Prostate gland (tissue), 2 donors: Measurements from ENCODE around the gene SPOCK1. TPM values are rescaled to one million over a fixed set of nuclear protein-coding genes. Genes with fewer than 3 reads are reported as not detected.
A peak's percentile ranks its signal among the peaks of the same experiment; 100 is the strongest.

ENCODE experiments used
- DNase-seq: peaks from one replicate; pipeline ENCODE4 v3.0.0-alpha.2; 2019; ENCODE audit warnings: low spot score
- H3K27ac ChIP-seq, 2 donors: fragments of 200-600 bp; sonication (generic); 2 replicates each; pipeline ENCODE4 v1.5.1; 2017 to 2019
- H3K27me3 ChIP-seq: fragments of 200-600 bp; sonication (generic); replicated peaks from 2 replicates; pipeline ENCODE4 v1.5.1; 2019; ENCODE audit not compliant: insufficient read depth
- H3K36me3 ChIP-seq, 2 donors: fragments of 200-600 bp; sonication (generic); 1 replicate in 1 of 2; 2 replicates in 1 of 2; pipeline versions ENCODE4 v1.5.1 to v1.8.1; 2017 to 2019
- H3K4me1 ChIP-seq: fragments of 200-600 bp; sonication (generic); replicated peaks from 2 replicates; pipeline ENCODE4 v1.5.1; 2019
- H3K4me3 ChIP-seq, 2 donors: fragments of 200-600 bp; sonication (generic); 2 replicates each; pipeline ENCODE4 v1.5.1; 2017 to 2019
- H3K9me3 ChIP-seq: fragments of 200-600 bp; sonication (generic); 2 replicates; pipeline ENCODE4 v1.5.1; 2017
- CTCF ChIP-seq, 4 experiments: fragments of 200-600 bp in 2 of 4; fragments of 450-650 bp in 2 of 4; sonication (generic) in 2 of 4; IDR thresholded peaks; 1 replicate in 3 of 4; 2 replicates in 1 of 4; pipeline ENCODE4 v1.5.1; 2016 to 2019; ENCODE audit warnings: antibody characterized with exemption in 4 of 4, mild to moderate bottlenecking in 2 of 4, moderate library complexity in 2 of 4
- POLR2A ChIP-seq: fragments of 450-650 bp; IDR thresholded peaks from one replicate; pipeline ENCODE4 v1.6.1; 2016; ENCODE audit warnings: antibody characterized with exemption, mild to moderate bottlenecking
- POLR2AphosphoS5 ChIP-seq: sonication (generic); formaldehyde crosslinking; IDR thresholded peaks from one replicate; pipeline ENCODE4 v1.6.1; 2017; ENCODE audit warnings: antibody characterized with exemption
- WGBS: methylation state at CpG from one replicate; pipeline ENCODE4 v1.1.5; 2018; 5-methylcytosine and 5-hydroxymethylcytosine counted together
- intact Hi-C: fragments of 100-400 bp; cut with DNase I; formaldehyde crosslinking; loops from one replicate; pipeline ENCODE4 v1.14.2; 2022
- total RNA-seq, 2 donors: library from RNA; depleted of rRNA; stranded (reverse); fragments of >200 nt; gene quantifications; one replicate each; pipeline ENCODE4 v1.1.0, GENCODE V29; 2016

The SPOCK1 gene
- total RNA-seq, 2 donors from 2014 or later: 89.4 to 92.9 TPM

GRCh38 chr5:137498301-137498735 is 808 bp downstream of the SPOCK1 start:
- no peaks in the 10 kb centered on the region for H3K4me1 ChIP-seq
- 6% methylated on average over 26 of the region's 57 CpGs for WGBS
- TF ChIP-seq POLR2A: no peak
- no peak for TF ChIP-seq CTCF (IDR thresholded peaks at IDR 0.05)
- TF ChIP-seq POLR2AphosphoS5: no peak
- intact Hi-C loops: no loop called here
- no peaks in the 10 kb centered on the region for H3K9me3 ChIP-seq
- peak overlapping the region; percentile 42 to 63 for H3K4me3 ChIP-seq
- peak; percentile 11 for DNase-seq
- H3K27me3 ChIP-seq: no peaks in the 10 kb centered on the region
- peak overlapping the region; percentile 21 to 65 for H3K27ac ChIP-seq
- no peaks in the 10 kb centered on the region for H3K36me3 ChIP-seq

DNA sequence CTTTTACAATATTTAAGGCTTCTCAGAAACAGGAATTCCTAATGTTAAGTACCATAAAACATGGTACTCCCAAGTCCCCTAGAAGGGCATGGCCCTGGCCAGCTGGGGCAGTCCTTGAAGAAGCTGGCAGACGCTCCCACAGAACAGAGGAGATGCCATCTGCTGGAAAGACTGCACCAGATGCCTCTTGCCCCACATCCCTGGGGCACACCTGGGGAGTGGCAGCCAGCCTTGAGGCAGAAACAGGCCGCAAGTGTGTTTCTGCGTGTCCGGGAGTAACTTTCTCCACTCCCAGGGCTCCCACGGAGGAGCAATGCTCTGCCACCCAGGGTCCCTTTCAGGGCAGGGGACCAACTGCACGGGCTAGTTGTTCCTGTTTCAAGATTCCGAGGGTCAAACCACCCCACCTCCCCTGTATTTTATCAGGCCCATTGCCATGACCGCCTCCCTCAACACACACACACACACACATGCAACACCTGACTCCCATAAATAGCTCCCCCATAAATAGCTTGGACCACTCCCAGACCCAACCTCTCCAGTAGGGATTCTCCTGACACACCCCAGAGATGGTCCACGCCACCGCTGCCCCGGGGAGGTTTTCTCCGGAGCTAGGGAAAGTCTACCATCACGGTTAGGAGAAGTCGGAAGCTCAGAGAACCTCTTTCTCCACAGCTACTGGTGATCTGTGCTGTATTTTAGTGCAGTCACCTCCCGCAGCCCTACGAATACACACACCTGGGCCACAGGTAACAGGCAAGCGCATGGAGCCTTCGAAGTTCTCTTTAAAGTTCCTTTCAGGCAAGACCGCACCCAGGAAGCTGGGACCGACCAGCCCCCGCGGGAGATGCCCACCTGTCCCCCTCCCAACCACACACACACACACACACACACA is 1.5 kb downstream of the SPOCK1 start:
- H3K4me3 ChIP-seq: peak overlapping the region; percentile 42 to 63
- no peaks in the 10 kb centered on the region for H3K9me3 ChIP-seq
- DNase-seq: peak; percentile 9
- H3K36me3 ChIP-seq: no peaks in the 10 kb centered on the region
- WGBS: 65% methylated on average over 22 of the region's 22 CpGs
- H3K27me3 ChIP-seq: no peaks in the 10 kb centered on the region
- intact Hi-C loops: no loop called here
- TF ChIP-seq POLR2A: no peak
- peak in 1 of 4 experiments; percentile 11 for TF ChIP-seq CTCF (IDR thresholded peaks at IDR 0.05)
- TF ChIP-seq POLR2AphosphoS5: no peak
- no peaks in the 10 kb centered on the region for H3K4me1 ChIP-seq
- H3K27ac ChIP-seq: peak overlapping the region in 1 of 2 donors; percentile 65

DNA sequence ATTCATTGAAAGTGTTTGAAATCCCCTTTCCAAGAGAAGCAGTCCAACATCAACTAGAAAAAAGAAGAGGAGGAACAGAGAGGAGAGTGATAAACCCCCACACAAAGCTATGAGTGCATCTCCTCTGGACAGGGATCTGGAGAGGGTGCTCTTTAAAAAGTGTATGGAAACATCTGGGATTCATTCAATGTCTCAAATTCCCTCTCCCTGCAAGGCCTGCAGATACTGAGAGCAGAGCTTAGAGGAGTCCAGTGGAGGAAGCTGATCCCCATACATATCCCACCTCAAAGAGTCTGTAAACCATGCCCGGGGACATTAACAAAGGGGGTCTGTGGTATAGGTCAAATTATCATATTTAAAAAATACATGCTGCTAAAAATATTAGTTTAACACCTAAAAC is 2.2 kb downstream of the SPOCK1 start:
- Histone ChIP-seq H3K4me3 (no peak overlapping the region), H3K27me3 (no peaks in the 10 kb centered on the region), H3K4me1 (no peaks in the 10 kb centered on the region), H3K36me3 (no peaks in the 10 kb centered on the region), H3K27ac (no peak overlapping the region), H3K9me3 (no peaks in the 10 kb centered on the region)
- no peak for DNase-seq
- 83% methylated on average over 1 of the region's 1 CpG for WGBS
- TF ChIP-seq POLR2AphosphoS5: no peak
- no peak for TF ChIP-seq POLR2A
- TF ChIP-seq CTCF (IDR thresholded peaks at IDR 0.05): no peak
- intact Hi-C loops: no loop called here

GRCh38 chr5:137492331-137492730 is 6.8 kb downstream of the SPOCK1 start:
- Histone ChIP-seq H3K4me1 (no peaks in the 10 kb centered on the region), H3K4me3 (no peak overlapping the region), H3K36me3 (no peaks in the 10 kb centered on the region), H3K27ac (no peak overlapping the region), H3K9me3 (no peaks in the 10 kb centered on the region), H3K27me3 (no peaks in the 10 kb centered on the region)
- intact Hi-C loops: no loop called here
- DNase-seq: no peak
- WGBS: 92% methylated on average over 1 of the region's 1 CpG
- TF ChIP-seq CTCF (IDR thresholded peaks at IDR 0.05): no peak
- TF ChIP-seq POLR2AphosphoS5: no peak
- no peak for TF ChIP-seq POLR2A

GRCh38 chr5:137491121-137491520 is 8.0 kb downstream of the SPOCK1 start:
- no peaks in the 10 kb centered on the region for H3K4me1 ChIP-seq
- TF ChIP-seq POLR2AphosphoS5: no peak
- TF ChIP-seq POLR2A: no peak
- TF ChIP-seq CTCF (IDR thresholded peaks at IDR 0.05): no peak
- no peak for DNase-seq

More at GRCh38 chr5:137491121-137491520, 8.0 kb downstream of the SPOCK1 start:
- 78% methylated on average over 4 of the region's 4 CpGs for WGBS
- no peak overlapping the region for H3K4me3 ChIP-seq
- no peaks in the 10 kb centered on the region for H3K9me3 ChIP-seq
- intact Hi-C loops: no loop called here
- no peaks in the 10 kb centered on the region for H3K36me3 ChIP-seq
- H3K27ac ChIP-seq: no peak overlapping the region
- H3K27me3 ChIP-seq: no peaks in the 10 kb centered on the region
